HG02981 (cell line): ENCODE results near the gene SOBP.

Experiments
- ATAC-seq: cut with Tn5 transposase; IDR thresholded peaks from one replicate; pipeline ENCODE4 v1.9.1; 2021; ENCODE audit warnings: mild to moderate bottlenecking, moderate library complexity; ENCODE audit not compliant: unreplicated experiment

The SOBP gene

GRCh38 chr6:107679457-107679856 lies 189.5 kb downstream of the SOBP start:
- no peak for ATAC-seq

- ATAC-seq = no peak
Measured at GRCh38 chr6:107682721-107683120, 192.8 kb downstream of the SOBP start.

GRCh38 chr6:107683183-107683582 lies 193.3 kb downstream of the SOBP start:
- no peak for ATAC-seq

- ATAC-seq = no peak
Measured at GRCh38 chr6:107684996-107685395, 195.1 kb downstream of the SOBP start.

GRCh38 chr6:107689190-107689589 lies 199.3 kb downstream of the SOBP start:
- ATAC-seq = no peak

GRCh38 chr6:107689951-107690642 lies 200.2 kb downstream of the SOBP start:
- no peak for ATAC-seq

GRCh38 chr6:107690643-107691061 lies 200.7 kb downstream of the SOBP start:
- ATAC-seq = no peak

- no peak for ATAC-seq
Measured at GRCh38 chr6:107691062-107691751, 201.3 kb downstream of the SOBP start.

- no peak for ATAC-seq
Measured at GRCh38 chr6:107692351-107692750, 202.4 kb downstream of the SOBP start.

- no peak for ATAC-seq
Measured at GRCh38 chr6:107695061-107695720, 205.3 kb downstream of the SOBP start.

- no peak for ATAC-seq
Measured at GRCh38 chr6:107697682-107698081, 207.8 kb downstream of the SOBP start.

GRCh38 chr6:107698146-107698545 lies 208.2 kb downstream of the SOBP start:
- ATAC-seq = no peak

- ATAC-seq = no peak
Measured at GRCh38 chr6:107699254-107699653, 209.3 kb downstream of the SOBP start.

- no peak for ATAC-seq
Measured at GRCh38 chr6:107699697-107700325, 209.9 kb downstream of the SOBP start.

- ATAC-seq = no peak
Measured at GRCh38 chr6:107703606-107704005, 213.7 kb downstream of the SOBP start.

- no peak for ATAC-seq
Measured at GRCh38 chr6:107704347-107705013, 214.6 kb downstream of the SOBP start.

- no peak for ATAC-seq
Measured at GRCh38 chr6:107706516-107707115, 216.7 kb downstream of the SOBP start.

- ATAC-seq = no peak
Measured at GRCh38 chr6:107707346-107708275, 217.7 kb downstream of the SOBP start.

- ATAC-seq = no peak
Measured at GRCh38 chr6:107708435-107708834, 218.5 kb downstream of the SOBP start.

- no peak for ATAC-seq
Measured at GRCh38 chr6:107709341-107709740, 219.4 kb downstream of the SOBP start.
